HG03103 (cell line): ENCODE results near the gene ARHGAP45.
"Not testable (repeated sequence)": the region's sequence is repeated elsewhere in the genome, so short reads cannot be mapped to it uniquely, and the experiment has no call there.

ENCODE experiments used
- ATAC-seq: cut with Tn5 transposase; IDR thresholded peaks from one replicate; pipeline ENCODE4 v1.9.1; 2021; ENCODE audit warnings: low read depth; ENCODE audit not compliant: unreplicated experiment

The ARHGAP45 gene

DNA sequence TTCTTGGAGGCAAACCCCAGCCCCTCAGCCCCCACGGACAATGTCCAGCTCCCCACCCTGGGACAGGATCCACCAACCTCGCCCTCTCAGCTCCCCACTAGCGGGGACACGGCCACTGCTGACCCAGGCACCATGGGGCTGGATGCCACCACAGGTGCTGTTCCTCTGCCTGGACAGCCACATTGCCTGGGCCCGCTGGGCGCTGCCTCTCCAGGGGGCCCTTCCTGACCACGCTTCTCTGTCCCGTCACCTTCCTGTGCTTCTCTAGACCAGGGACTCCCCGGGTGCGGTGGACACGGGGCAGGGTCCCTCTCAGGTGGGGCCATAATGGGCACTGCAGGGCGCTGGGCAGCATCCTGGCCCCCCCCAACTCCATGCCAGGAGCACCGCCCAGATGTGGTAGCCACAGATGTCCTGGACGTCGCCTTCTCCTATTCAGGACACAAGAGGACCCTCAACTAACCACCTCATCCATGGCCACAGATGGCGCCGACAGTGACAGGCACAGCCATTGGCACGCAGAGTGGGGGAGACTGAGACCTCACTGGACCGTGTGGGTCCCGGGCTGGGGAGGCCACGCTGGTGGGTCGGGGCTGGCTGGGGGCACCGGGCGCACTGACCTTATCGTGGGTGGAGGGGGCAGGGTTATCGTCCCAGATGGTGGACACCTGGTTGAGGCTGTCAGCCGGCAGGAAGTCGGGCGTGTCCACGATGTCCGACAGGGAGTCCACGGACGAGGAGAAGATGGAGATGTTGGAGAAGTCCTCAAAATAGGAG lies 60.2 kb downstream of the ARHGAP45 start:
- no peak for ATAC-seq

DNA sequence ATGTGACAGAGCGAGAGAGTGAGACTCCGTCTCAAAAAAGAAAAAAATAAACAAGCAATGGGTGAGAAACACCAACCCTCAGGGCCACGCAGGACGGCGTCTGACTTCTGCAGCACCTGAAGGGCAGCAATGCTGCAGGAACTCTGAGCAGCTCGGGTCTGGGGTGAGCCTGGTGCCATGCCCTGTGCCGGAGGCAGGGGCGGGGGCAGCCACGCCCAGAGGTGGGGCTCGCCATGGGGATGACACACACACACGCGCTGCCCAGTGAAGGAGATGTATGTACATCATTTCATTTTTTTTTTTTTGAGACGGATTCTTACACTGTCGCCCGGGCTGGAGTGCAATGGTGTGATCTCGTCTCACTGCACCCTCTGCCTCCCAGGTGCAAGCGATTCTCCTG lies 61.1 kb downstream of the ARHGAP45 start:
- ATAC-seq = no peak

DNA sequence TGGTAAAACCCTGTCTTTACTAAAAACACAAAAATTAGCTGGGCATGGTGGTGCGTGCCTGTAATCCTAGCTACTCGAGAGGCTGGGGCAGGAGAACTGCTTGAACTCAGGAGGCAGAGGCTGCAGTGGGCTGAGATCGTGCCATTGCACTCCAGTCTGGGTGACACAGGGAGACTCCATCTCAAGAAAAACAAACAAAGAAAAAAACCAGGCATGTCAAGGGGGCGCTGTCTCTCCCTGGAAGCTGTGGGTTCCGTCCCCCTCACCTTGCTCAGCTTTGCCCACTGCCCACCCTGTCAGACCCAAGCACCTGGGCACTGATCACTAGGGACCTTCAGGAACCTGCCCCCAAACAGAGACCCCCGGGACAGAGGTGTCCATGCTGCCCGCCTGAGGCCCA lies 62.1 kb downstream of the ARHGAP45 start:
- not testable (repeated sequence) for ATAC-seq

GRCh38 chr19:1129535-1129934 lies 62.6 kb downstream of the ARHGAP45 start:
- no peak for ATAC-seq

GRCh38 chr19:1130771-1131717 lies 64.1 kb downstream of the ARHGAP45 start:
- no peak for ATAC-seq

GRCh38 chr19:1131718-1132551 lies 65.0 kb downstream of the ARHGAP45 start:
- ATAC-seq = no peak

GRCh38 chr19:1132552-1133383 lies 65.8 kb downstream of the ARHGAP45 start:
- ATAC-seq = no peak

- ATAC-seq = no peak
Observed at GRCh38 chr19:1133471-1133929, 66.5 kb downstream of the ARHGAP45 start.

DNA sequence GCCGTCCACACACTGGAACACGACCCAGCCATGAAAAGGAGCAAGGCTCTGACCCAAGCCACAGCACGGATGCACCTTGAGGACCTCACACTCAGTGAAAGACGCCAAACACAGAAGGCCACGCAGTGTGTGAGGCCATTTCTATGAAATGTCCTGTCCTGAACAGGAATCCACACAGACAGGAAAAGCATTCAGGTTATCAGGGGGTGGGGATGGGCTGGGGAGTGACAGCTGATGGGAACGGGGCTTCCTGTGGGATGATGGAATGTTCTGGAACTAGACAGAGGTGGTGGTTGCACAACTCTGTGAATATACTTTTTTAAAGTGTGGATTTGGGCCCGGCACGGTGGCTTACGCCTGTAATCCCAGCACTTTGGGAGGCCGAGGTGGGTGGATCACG lies 67.5 kb downstream of the ARHGAP45 start:
- no peak for ATAC-seq

- no peak for ATAC-seq
Observed at GRCh38 chr19:1135454-1135853, 68.5 kb downstream of the ARHGAP45 start.

GRCh38 chr19:1136201-1136600 lies 69.2 kb downstream of the ARHGAP45 start:
- no peak for ATAC-seq
